ENCODE data around the gene HS3ST6.

Gene HS3ST6

DNA sequence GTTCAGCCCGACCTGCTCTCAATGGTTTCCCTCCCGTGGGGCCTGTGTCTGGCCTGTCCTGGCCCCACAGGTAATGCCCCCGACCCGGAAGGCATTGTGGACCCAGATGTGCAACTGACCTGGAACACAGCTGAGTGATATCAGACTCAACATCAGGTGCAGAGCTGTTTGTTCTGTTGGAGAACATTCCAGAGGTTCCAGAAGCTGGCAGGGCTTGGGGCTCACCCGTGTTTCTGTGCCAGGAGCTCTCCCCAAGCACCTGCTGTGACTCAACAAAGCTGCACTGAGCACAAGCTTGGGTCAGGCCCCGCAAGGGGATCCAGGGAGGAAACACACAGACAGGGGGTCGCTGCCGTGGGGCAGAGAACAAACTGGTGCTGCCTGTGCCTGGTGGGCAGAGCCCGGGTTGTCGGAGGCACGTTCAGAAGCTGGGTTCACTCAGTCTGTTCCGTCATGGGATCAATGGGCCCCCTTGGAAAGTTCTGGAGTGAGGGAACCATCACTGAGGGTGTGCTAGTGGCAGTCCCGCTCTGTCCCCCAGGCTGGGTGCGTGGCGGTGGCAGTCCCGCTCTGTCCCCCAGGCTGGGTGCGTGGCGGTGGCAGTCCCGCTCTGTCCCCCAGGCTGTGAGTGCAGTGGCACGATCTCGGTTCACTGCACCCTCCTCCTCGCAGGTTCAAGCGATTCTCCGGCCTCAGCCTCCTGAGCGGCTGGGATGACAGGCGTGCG is 22.1 kb downstream of the HS3ST6 start:
- H3K4me3 ChIP-seq (replicated peaks in 1 of 2; ENCODE audit: low read depth in 2 of 2, low read length in 2 of 2): no peak overlapping the region
- no peak for TF ChIP-seq CTCF (IDR thresholded peaks at IDR 0.05; ENCODE audit: low read depth, low read length)
- DNase-seq (ENCODE audit: low read depth in 2 of 2): no peak

- H3K4me3 ChIP-seq (replicated peaks in 1 of 2; ENCODE audit: low read depth in 2 of 2, low read length in 2 of 2): no peak overlapping the region
- TF ChIP-seq CTCF (IDR thresholded peaks at IDR 0.05; ENCODE audit: low read depth, low read length): no peak
Observed at GRCh38 chr16:1895068-1895467, 23.1 kb downstream of the HS3ST6 start.

DNA sequence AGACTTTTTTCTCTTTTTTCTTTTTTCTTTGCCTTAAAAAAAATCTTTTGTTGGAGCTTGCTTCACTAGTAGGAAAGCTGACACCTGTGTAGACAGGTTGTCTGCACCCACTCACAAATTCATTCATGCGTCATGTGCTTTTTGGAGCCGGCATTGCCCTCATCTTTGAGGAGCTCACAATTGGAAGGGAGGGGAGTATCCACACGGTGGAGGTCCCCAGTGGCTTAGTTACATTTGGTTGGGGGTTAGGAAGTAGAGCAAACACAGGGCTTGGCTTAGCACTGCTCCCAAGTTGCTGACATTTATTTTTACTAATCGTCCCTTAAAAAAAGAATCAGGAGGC is 27.5 kb downstream of the HS3ST6 start:
- H3K4me3 ChIP-seq (replicated peaks in 1 of 2; ENCODE audit: low read depth in 2 of 2, low read length in 2 of 2): no peak overlapping the region
- no peak for DNase-seq (ENCODE audit: low read depth in 2 of 2)
- TF ChIP-seq CTCF (IDR thresholded peaks at IDR 0.05; ENCODE audit: low read depth, low read length): no peak

More at GRCh38 chr16:1895068-1895467, 23.1 kb downstream of the HS3ST6 start:
- DNase-seq (ENCODE audit: low read depth in 2 of 2): no peak

DNA sequence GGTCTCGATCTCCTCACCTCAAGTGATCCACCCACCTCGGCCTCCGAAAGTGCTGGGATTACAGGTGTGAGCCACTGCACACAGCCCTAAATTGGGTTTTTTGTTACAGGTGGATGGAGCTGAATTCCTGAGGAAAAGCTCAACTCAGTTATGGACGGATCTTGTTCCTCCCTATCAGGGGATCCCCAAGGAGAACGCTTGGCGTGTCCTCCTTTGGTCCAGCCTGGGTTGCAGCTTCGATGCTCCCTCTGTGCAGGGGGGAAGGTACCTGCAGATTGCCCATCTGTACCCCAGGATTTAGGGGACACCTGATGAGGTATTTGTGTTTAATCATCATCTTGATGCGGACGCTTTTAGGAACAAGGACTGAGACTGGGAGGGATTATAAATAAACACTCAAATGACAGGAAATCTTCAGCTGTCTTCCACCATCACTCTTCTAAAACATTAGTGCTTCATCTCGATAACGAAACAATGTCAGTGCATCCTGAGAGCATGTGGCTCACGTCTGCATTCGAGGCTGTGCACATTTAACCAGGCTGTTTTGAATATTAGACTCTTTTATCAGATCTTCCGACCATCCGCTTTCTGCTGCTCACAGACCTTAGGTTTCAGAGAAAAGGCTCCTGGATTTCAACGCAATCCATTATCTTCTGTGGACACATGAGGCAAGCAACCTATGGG is 28.0 kb downstream of the HS3ST6 start:
- no peak for DNase-seq (ENCODE audit: low read depth in 2 of 2)
- TF ChIP-seq CTCF (IDR thresholded peaks at IDR 0.05; ENCODE audit: low read depth, low read length): no peak
- H3K4me3 ChIP-seq (replicated peaks in 1 of 2; ENCODE audit: low read depth in 2 of 2, low read length in 2 of 2): no peak overlapping the region

- TF ChIP-seq CTCF (IDR thresholded peaks at IDR 0.05; ENCODE audit: low read depth, low read length): no peak
- peak in 1 of 2 donors; percentile 21 for DNase-seq (ENCODE audit: low read depth in 2 of 2)
Observed at GRCh38 chr16:1887711-1888354, 30.4 kb downstream of the HS3ST6 start.

DNA sequence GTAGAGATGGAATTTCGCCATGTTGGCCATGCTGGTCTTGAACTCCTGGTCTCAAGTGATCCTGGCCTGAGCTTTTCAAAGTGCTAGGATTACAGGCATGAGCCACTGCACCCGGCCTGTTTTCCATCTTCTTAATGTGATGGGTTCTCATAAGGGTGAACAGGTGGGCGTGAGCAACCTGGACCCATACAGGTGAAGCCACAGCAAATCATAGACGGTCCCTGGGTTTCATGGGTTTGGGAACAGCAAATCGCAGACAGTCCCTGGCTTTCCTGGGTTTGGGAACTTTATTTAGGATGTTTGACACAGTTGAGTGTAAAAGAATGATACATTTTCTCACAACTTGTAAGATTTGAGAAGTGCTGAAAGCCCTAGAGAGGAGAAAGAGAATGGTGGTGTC is 33.3 kb downstream of the HS3ST6 start:
- no peak for DNase-seq (ENCODE audit: low read depth in 2 of 2)
- no peak overlapping the region for H3K4me3 ChIP-seq (replicated peaks in 1 of 2; ENCODE audit: low read depth in 2 of 2, low read length in 2 of 2)
- TF ChIP-seq CTCF (IDR thresholded peaks at IDR 0.05; ENCODE audit: low read depth, low read length): no peak

More at GRCh38 chr16:1887711-1888354, 30.4 kb downstream of the HS3ST6 start:
- H3K4me3 ChIP-seq (replicated peaks in 1 of 2; ENCODE audit: low read depth in 2 of 2, low read length in 2 of 2): no peak overlapping the region
